Measurements from ENCODE around the gene GREB1.

GRCh38 chr2:11637546-11637945, 103.7 kb downstream of the GREB1 start:
- TF ChIP-seq CTCF (conservative IDR thresholded peaks at IDR 0.05; ENCODE audit: low read depth, low read length): no peak
- TF ChIP-seq EZH2 (IDR thresholded peaks at IDR 0.05; ENCODE audit: borderline replicate concordance, low read depth, low read length, poor library complexity, severe bottlenecking): no peak
